Loucy (cell line): Measurements from ENCODE around the gene GIMAP5.

Source experiments
- H2AFZ ChIP-seq: fragments of 200-600 bp; sonication (generic); 2 replicates; pipeline ENCODE4 v1.6.0; 2016; ENCODE audit warnings: antibody characterized with exemption, mild to moderate bottlenecking, low read length, moderate library complexity
- H3F3A ChIP-seq: fragments of 200-600 bp; 2 replicates; pipeline ENCODE4 v1.6.0; 2016; ENCODE audit warnings: antibody characterized with exemption, low read depth, mild to moderate bottlenecking
- H3K27me3 ChIP-seq: fragments of 200-600 bp; sonication (generic); 2 replicates; pipeline ENCODE4 v1.6.1; 2014; ENCODE audit warnings: low read length, mild to moderate bottlenecking; ENCODE audit not compliant: insufficient read depth, poor library complexity, severe bottlenecking
- H3K36me3 ChIP-seq: fragments of 200-600 bp; sonication (generic); 2 replicates; pipeline ENCODE4 v1.6.1; 2016; ENCODE audit warnings: low read length; ENCODE audit not compliant: insufficient read depth
- H3K4me1 ChIP-seq: fragments of 200-600 bp; sonication (generic); 2 replicates; pipeline ENCODE4 v1.5.1; 2014; ENCODE audit warnings: low read length, mild to moderate bottlenecking; ENCODE audit not compliant: insufficient read depth, poor library complexity, severe bottlenecking
- H3K4me2 ChIP-seq: fragments of 200-600 bp; sonication (generic); 2 replicates; pipeline ENCODE4 v1.6.0; 2014; ENCODE audit warnings: antibody characterized with exemption, low read length, low read depth, mild to moderate bottlenecking; ENCODE audit not compliant: poor library complexity, severe bottlenecking
- H3K4me3 ChIP-seq: fragments of 200-600 bp; sonication (generic); 2 replicates; pipeline ENCODE4 v1.5.1; 2014; ENCODE audit warnings: low read length, mild to moderate bottlenecking, mixed read lengths; ENCODE audit not compliant: poor library complexity, severe bottlenecking
- H3K79me2 ChIP-seq: fragments of 200-600 bp; sonication (generic); 2 replicates; pipeline ENCODE4 v1.6.1; 2014; ENCODE audit warnings: low read length; ENCODE audit not compliant: insufficient read depth
- H3K9ac ChIP-seq: fragments of 200-600 bp; sonication (generic); 2 replicates; pipeline ENCODE4 v1.6.0; 2014; ENCODE audit warnings: mild to moderate bottlenecking, low read depth, low read length, moderate library complexity; ENCODE audit not compliant: poor library complexity, severe bottlenecking
- H3K9me2 ChIP-seq: fragments of 200-600 bp; sonication (generic); replicated peaks from 2 replicates; pipeline ENCODE4 v1.6.1; 2016; ENCODE audit warnings: low read depth, low read length, mixed read lengths
- H3K9me3 ChIP-seq: fragments of 200-600 bp; sonication (generic); 2 replicates; pipeline ENCODE4 v1.6.1; 2014; ENCODE audit warnings: mild to moderate bottlenecking, antibody characterized with exemption, low read length, low read depth; ENCODE audit not compliant: insufficient read depth
- H4K20me1 ChIP-seq: fragments of 200-600 bp; sonication (generic); 2 replicates; pipeline ENCODE4 v1.6.0; 2014; ENCODE audit warnings: antibody characterized with exemption, low read length, mild to moderate bottlenecking; ENCODE audit not compliant: insufficient read depth, poor library complexity, severe bottlenecking
- EZH2phosphoT487 ChIP-seq: fragments of 200-600 bp; IDR thresholded peaks from 2 replicates; pipeline ENCODE4 v1.6.1; 2018; ENCODE audit warnings: antibody characterized with exemption, mild to moderate bottlenecking, moderate library complexity, borderline replicate concordance
- TF ChIP-seq, protein P1 (sequence below): fragments of 200-600 bp; sonication (generic); conservative IDR thresholded peaks from 2 replicates; pipeline ENCODE4 v1.5.1; 2014; ENCODE audit warnings: mild to moderate bottlenecking, antibody characterized with exemption, low read length

The GIMAP5 gene

DNA sequence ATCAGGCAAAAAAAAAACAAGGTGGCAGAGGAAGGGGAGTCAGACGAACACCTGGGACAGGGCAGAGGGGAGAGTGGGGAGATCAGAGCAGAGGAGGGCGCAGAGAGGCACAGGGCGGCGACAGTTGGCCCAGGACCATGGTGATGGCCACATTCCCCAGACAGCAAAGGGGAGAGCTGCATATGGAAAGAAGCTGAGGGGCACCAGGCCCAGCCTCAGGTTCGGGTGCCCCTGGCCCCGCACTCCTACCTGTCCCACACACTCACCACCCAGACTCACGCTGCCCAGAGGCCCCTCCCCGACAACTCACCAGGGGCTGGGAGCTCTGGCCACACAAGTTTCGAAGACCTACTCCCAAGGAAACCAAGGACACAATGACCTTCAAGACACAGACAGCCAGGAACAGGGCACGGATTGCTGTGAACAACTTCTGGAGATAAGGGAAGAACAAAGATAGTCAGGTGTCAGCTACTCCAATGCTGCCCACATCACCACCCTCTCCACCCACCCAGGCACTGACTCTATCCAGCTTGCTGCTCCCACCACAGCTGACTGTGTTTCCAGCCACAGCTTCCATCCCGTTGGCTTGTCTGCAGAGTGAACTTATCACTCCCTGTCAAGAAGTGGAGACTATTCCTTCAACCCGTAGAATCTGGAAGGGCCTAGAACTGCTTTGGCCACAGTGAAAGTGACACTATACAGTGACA, 54.7 kb downstream of the GIMAP5 start:
- no peak overlapping the region for H2AFZ ChIP-seq
- TF ChIP-seq EZH2phosphoT487, result no peak
- TF ChIP-seq, protein P1, sequence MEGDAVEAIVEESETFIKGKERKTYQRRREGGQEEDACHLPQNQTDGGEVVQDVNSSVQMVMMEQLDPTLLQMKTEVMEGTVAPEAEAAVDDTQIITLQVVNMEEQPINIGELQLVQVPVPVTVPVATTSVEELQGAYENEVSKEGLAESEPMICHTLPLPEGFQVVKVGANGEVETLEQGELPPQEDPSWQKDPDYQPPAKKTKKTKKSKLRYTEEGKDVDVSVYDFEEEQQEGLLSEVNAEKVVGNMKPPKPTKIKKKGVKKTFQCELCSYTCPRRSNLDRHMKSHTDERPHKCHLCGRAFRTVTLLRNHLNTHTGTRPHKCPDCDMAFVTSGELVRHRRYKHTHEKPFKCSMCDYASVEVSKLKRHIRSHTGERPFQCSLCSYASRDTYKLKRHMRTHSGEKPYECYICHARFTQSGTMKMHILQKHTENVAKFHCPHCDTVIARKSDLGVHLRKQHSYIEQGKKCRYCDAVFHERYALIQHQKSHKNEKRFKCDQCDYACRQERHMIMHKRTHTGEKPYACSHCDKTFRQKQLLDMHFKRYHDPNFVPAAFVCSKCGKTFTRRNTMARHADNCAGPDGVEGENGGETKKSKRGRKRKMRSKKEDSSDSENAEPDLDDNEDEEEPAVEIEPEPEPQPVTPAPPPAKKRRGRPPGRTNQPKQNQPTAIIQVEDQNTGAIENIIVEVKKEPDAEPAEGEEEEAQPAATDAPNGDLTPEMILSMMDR, result no peak

More for the DNA sequence above, 54.7 kb downstream of the GIMAP5 start:
- no peaks in the 10 kb centered on the region for H3K36me3 ChIP-seq
- no peaks in the 10 kb centered on the region for H3K4me1 ChIP-seq
- no peaks in the 10 kb centered on the region for H3K9me2 ChIP-seq
- no peaks in the 10 kb centered on the region for H3K79me2 ChIP-seq
- no peak overlapping the region for H3K9ac ChIP-seq
- no peaks in the 10 kb centered on the region for H4K20me1 ChIP-seq
- no peak overlapping the region for H3K4me3 ChIP-seq
- H3F3A ChIP-seq, result no peaks in the 10 kb centered on the region
- no peaks in the 10 kb centered on the region for H3K27me3 ChIP-seq
- H3K9me3 ChIP-seq, result no peaks in the 10 kb centered on the region
- no peak overlapping the region for H3K4me2 ChIP-seq
